HL-60 (cell line): ENCODE measurements around the gene AFM.

Source experiments
- DNase-seq, 2 experiments: peaks; one replicate each; pipeline ENCODE4 v3.0.0-alpha.2; 2010 to 2020; ENCODE audit warnings: low read depth in 1 of 2, low spot score in 1 of 2
- H3K27ac ChIP-seq: fragments of 250-450 bp; sonication (Bioruptor Pico); replicated peaks from 2 replicates; pipeline ENCODE4 v1.5.1; 2020; ENCODE audit warnings: mild to moderate bottlenecking, moderate library complexity
- H3K27me3 ChIP-seq: fragments of 250-450 bp; sonication (Bioruptor Pico); 2 replicates; pipeline ENCODE4 v1.5.1; 2021; ENCODE audit warnings: mild to moderate bottlenecking, moderate library complexity; ENCODE audit not compliant: insufficient read depth, poor library complexity, severe bottlenecking
- H3K4me3 ChIP-seq: replicated peaks from 2 replicates; pipeline ENCODE4 v1.5.1; 2011; ENCODE audit warnings: mild to moderate bottlenecking, control low read depth, low read length; ENCODE audit not compliant: insufficient read depth
- GABPA ChIP-seq: IDR thresholded peaks from 2 replicates; pipeline ENCODE4 v1.6.1; 2012; ENCODE audit warnings: low read depth
- POLR2AphosphoS5 ChIP-seq: IDR thresholded peaks from 2 replicates; pipeline ENCODE4 v1.6.1; 2012; ENCODE audit warnings: low read depth
- SPI1 ChIP-seq: IDR thresholded peaks from 2 replicates; pipeline ENCODE4 v1.6.1; 2012; ENCODE audit warnings: low read depth, mild to moderate bottlenecking, borderline replicate concordance
- TF ChIP-seq, protein P1 (sequence below): IDR thresholded peaks from one replicate; pipeline ENCODE4 v1.5.1; 2011; ENCODE audit warnings: low read length, control low read depth, inconsistent platforms; ENCODE audit not compliant: insufficient read depth
- TF ChIP-seq, protein P2 (sequence below): IDR thresholded peaks from 2 replicates; pipeline ENCODE4 v1.6.1; 2012; ENCODE audit warnings: low read depth; ENCODE audit not compliant: insufficient replicate concordance

AFM gene

DNA sequence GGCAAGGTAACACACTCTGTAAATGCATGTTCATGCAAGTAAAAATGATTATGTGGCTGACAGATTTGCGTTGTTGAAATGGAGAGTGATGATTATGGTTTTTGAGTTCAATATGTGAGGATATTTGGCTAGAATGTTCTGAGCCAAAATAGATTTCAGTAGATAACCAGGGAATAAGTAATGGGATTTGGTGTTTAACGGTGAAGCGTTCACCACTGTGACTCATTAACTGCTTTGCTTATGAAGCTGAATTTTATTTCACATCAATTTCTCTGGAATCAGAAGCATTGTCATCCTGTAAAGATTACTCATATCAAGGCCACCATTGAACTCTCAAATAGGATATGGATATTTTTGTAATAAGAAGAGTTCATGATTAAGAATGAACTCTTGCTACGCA, 33.9 kb upstream of the AFM start:
- TF ChIP-seq GABPA = no peak
- TF ChIP-seq POLR2AphosphoS5 = no peak
- TF ChIP-seq, protein P1, sequence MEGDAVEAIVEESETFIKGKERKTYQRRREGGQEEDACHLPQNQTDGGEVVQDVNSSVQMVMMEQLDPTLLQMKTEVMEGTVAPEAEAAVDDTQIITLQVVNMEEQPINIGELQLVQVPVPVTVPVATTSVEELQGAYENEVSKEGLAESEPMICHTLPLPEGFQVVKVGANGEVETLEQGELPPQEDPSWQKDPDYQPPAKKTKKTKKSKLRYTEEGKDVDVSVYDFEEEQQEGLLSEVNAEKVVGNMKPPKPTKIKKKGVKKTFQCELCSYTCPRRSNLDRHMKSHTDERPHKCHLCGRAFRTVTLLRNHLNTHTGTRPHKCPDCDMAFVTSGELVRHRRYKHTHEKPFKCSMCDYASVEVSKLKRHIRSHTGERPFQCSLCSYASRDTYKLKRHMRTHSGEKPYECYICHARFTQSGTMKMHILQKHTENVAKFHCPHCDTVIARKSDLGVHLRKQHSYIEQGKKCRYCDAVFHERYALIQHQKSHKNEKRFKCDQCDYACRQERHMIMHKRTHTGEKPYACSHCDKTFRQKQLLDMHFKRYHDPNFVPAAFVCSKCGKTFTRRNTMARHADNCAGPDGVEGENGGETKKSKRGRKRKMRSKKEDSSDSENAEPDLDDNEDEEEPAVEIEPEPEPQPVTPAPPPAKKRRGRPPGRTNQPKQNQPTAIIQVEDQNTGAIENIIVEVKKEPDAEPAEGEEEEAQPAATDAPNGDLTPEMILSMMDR = no peak
- TF ChIP-seq SPI1 = no peak
- TF ChIP-seq, protein P2, sequence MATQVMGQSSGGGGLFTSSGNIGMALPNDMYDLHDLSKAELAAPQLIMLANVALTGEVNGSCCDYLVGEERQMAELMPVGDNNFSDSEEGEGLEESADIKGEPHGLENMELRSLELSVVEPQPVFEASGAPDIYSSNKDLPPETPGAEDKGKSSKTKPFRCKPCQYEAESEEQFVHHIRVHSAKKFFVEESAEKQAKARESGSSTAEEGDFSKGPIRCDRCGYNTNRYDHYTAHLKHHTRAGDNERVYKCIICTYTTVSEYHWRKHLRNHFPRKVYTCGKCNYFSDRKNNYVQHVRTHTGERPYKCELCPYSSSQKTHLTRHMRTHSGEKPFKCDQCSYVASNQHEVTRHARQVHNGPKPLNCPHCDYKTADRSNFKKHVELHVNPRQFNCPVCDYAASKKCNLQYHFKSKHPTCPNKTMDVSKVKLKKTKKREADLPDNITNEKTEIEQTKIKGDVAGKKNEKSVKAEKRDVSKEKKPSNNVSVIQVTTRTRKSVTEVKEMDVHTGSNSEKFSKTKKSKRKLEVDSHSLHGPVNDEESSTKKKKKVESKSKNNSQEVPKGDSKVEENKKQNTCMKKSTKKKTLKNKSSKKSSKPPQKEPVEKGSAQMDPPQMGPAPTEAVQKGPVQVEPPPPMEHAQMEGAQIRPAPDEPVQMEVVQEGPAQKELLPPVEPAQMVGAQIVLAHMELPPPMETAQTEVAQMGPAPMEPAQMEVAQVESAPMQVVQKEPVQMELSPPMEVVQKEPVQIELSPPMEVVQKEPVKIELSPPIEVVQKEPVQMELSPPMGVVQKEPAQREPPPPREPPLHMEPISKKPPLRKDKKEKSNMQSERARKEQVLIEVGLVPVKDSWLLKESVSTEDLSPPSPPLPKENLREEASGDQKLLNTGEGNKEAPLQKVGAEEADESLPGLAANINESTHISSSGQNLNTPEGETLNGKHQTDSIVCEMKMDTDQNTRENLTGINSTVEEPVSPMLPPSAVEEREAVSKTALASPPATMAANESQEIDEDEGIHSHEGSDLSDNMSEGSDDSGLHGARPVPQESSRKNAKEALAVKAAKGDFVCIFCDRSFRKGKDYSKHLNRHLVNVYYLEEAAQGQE = no peak
- no peak for DNase-seq
- peaks cover 8% of the 10 kb centered on the region for H3K27me3 ChIP-seq
- no peak overlapping the region for H3K27ac ChIP-seq
- no peak overlapping the region for H3K4me3 ChIP-seq

DNA sequence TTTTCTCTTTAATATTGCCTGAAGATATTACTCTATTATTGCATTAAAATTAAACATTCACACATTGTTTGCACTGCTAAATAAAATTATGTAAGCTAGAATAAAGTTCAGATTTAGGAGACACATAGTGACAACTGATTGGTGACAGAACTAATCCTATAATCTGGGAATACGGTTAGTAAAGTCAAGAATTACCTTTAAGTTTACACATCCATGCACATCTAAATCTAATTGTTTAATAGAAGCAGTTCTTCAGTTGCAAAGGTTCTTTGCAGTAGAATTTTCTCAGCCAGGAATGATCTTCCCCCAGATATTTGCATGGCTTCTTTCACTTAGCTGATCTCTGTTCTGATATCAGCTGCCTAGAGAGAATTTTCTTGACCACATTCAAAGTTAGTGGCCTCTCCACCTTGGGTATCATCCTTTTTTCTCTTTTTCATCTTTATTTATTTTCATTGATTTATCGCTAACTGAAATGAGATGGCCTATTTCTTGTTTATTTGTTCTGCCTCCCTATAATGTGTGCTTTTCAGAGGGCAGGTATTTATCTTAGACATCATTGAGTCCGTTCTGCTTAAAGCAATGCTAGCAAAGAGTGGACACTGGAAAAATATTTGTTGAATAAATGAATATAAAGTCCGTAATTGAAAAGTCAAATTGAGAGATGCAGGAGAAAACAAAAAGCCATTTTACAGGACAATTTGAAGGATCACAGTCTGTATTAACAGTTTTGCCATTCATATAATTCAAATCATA, 32.9 kb upstream of the AFM start:
- TF ChIP-seq, protein P1 = no peak
- TF ChIP-seq GABPA = no peak
- TF ChIP-seq, protein P2 = no peak
- no peak for TF ChIP-seq SPI1
- Histone ChIP-seq H3K4me3 (no peak overlapping the region), H3K27ac (no peak overlapping the region), H3K27me3 (peaks cover 6% of the 10 kb centered on the region)
- no peak for DNase-seq

DNA sequence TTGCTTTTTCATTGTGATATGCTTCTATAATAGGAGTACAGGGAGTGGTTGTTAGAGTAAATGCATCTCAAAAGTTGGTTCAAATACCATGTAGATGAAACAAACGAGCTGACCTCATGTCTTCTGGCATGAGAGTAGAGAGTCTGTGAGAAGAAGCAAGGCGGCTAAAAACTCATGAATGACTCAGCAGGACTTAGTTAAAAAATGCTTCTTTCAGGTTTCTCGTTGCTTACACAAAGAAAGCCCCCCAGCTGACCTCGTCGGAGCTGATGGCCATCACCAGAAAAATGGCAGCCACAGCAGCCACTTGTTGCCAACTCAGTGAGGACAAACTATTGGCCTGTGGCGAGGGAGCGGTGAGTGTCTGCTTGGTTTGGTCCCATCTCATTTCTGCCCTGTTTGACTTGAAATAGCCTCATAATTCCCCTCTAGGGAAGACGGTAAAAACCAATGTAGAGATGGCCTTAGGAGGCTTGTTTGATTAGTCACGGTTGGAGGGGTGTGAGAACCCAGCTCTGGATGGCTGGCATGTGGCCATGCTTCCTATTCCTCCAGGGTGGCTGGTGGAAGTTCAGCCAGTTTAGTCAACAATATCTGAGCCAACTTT, 31.0 kb upstream of the AFM start:
- Histone ChIP-seq H3K4me3 (no peak overlapping the region), H3K27me3 (peaks cover 2% of the 10 kb centered on the region), H3K27ac (no peak overlapping the region)
- DNase-seq = no peak
- TF ChIP-seq, protein P1 = no peak
- TF ChIP-seq, protein P2 = no peak
- TF ChIP-seq SPI1 (no peak), POLR2AphosphoS5 (no peak), GABPA (no peak)
